WERI-Rb-1 (cell line): ENCODE results near the gene SLC35G6.

Experiments used
- DNase-seq: peaks from one replicate; pipeline ENCODE4 v3.0.0-alpha.2; 2020
- H3K27ac ChIP-seq: fragments of 250-450 bp; sonication (Bioruptor Pico); 2 replicates; pipeline ENCODE4 v1.5.1; 2020; ENCODE audit warnings: mild to moderate bottlenecking, moderate library complexity
- H3K27me3 ChIP-seq: fragments of 250-450 bp; sonication (Bioruptor Pico); 2 replicates; pipeline ENCODE4 v1.5.1; 2021; ENCODE audit warnings: mild to moderate bottlenecking, low read depth, moderate library complexity; ENCODE audit not compliant: insufficient read depth, severe bottlenecking
- H3K36me3 ChIP-seq: fragments of 250-450 bp; sonication (Bioruptor Pico); 2 replicates; pipeline ENCODE4 v1.5.1; 2020; ENCODE audit warnings: mild to moderate bottlenecking, moderate library complexity
- H3K4me3 ChIP-seq: 2 replicates; pipeline ENCODE4 v1.5.1; 2011; ENCODE audit warnings: low read depth, mild to moderate bottlenecking, control low read depth, low read length
- H3K9me3 ChIP-seq: fragments of 250-450 bp; sonication (Bioruptor Pico); 2 replicates; pipeline ENCODE4 v1.5.1; 2021; ENCODE audit warnings: mild to moderate bottlenecking, moderate library complexity; ENCODE audit not compliant: severe bottlenecking
- CTCF ChIP-seq: IDR thresholded peaks from 2 replicates; pipeline ENCODE4 v1.5.1; 2011; ENCODE audit warnings: low read depth, mild to moderate bottlenecking, control low read depth, inconsistent platforms, low read length

The SLC35G6 gene

GRCh38 chr17:7476494-7476893 is 4.8 kb upstream of the SLC35G6 start:
- Histone ChIP-seq H3K4me3 (no peak overlapping the region), H3K9me3 (no peaks in the 10 kb centered on the region), H3K27me3 (no peaks in the 10 kb centered on the region), H3K27ac (no peak overlapping the region), H3K36me3 (no peaks in the 10 kb centered on the region)
- DNase-seq, result no peak
- TF ChIP-seq CTCF, result no peak

- H3K36me3 ChIP-seq, result no peaks in the 10 kb centered on the region
- TF ChIP-seq CTCF, result no peak
- H3K27me3 ChIP-seq, result no peaks in the 10 kb centered on the region
- no peak for DNase-seq
- no peaks in the 10 kb centered on the region for H3K9me3 ChIP-seq
- peak overlapping the region; percentile 97; the same call in 1 of the 2 replicates for H3K27ac ChIP-seq
- no peak overlapping the region for H3K4me3 ChIP-seq
These were observed 4.3 kb upstream of the SLC35G6 start for GRCh38 chr17:7476951-7477350.

- Histone ChIP-seq H3K4me3 (peak overlapping the region; percentile 68), H3K27me3 (no peaks in the 10 kb centered on the region), H3K36me3 (no peaks in the 10 kb centered on the region), H3K9me3 (no peaks in the 10 kb centered on the region), H3K27ac (peak overlapping the region; percentile 97)
- no peak for TF ChIP-seq CTCF
- DNase-seq, result peak; percentile 80
These were observed 3.6 kb upstream of the SLC35G6 start for GRCh38 chr17:7477392-7478275.

GRCh38 chr17:7478276-7479212 is 2.7 kb upstream of the SLC35G6 start:
- peak overlapping the region; percentile 68 for H3K4me3 ChIP-seq
- H3K36me3 ChIP-seq, result no peaks in the 10 kb centered on the region
- DNase-seq, result peak; percentile 67
- H3K27ac ChIP-seq, result peak overlapping the region; percentile 97
- no peak for TF ChIP-seq CTCF
- H3K27me3 ChIP-seq, result no peaks in the 10 kb centered on the region
- H3K9me3 ChIP-seq, result no peaks in the 10 kb centered on the region

- peak within 1 kb of the TSS; percentile 97 for H3K27ac ChIP-seq
- TF ChIP-seq CTCF, result no peak
- H3K9me3 ChIP-seq, result no peaks in the 10 kb centered on the region
- no peaks in the 10 kb centered on the region for H3K27me3 ChIP-seq
- H3K36me3 ChIP-seq, result no peaks in the 10 kb centered on the region
- DNase-seq, result peak; percentile 53
- peak within 1 kb of the TSS; percentile 68 for H3K4me3 ChIP-seq
These were observed 1.8 kb upstream of the SLC35G6 start, which contains the start of gene ZBTB4 for GRCh38 chr17:7479213-7480088. Gene ZBTB4, minus strand, starts transcription at chr17:7479631. Its CDS starts 12,830 bp downstream, at chr17:7466801.
